Subcutaneous adipose tissue (tissue), 4 donors: ENCODE measurements around the gene MSI2. TPM values are rescaled to one million over a fixed set of nuclear protein-coding genes. Genes with fewer than 3 reads are reported as not detected.

Experiments used
- total RNA-seq, 4 donors: library from RNA; depleted of rRNA; stranded (reverse); fragments of >200 nt; gene quantifications; one replicate each; pipeline ENCODE4 v1.1.0, GENCODE V29; 2016
- TF ChIP-seq, protein P1 (sequence below): fragments of 450-650 bp; IDR thresholded peaks from one replicate; pipeline ENCODE4 v1.5.1; 2016; ENCODE audit warnings: low read depth, mild to moderate bottlenecking, control low read depth, antibody characterized with exemption, moderate library complexity

Gene MSI2
- total RNA-seq, 4 donors from 2014 or later, result 9.5 to 12.9 (median 10.9) TPM

DNA sequence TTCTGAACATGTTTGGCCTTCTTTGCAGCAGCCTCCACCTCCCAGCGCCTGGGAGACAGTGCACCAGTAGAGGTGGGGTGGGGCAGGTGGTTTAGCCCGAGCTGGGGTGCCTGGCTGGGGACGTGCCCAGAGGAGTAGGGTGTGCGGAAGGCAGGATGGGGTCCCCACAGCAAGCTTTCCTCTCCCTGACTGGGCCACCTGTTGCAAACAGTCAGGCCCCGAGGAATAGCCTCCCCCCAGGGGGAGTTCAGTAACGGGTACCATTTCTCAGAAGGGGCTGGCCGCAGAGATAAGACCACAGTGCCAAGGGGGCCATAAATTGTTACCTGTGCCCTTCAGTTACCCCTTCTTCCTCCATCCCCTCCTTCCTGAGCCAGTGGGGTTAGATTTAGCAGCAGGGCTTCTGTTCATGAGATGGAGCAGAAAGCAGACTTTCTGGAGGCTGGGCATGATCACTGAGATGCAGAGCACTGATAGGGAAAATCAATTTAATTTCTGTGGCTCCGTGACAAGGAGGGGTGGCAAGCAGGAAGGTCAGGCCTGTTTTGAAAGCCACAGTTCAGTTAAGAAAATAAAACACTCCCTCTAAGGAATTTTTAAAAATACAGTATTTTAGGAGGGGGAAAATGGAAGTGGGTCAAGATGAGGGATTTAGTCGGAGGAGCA is 181.9 kb downstream of the MSI2 start:
- TF ChIP-seq, protein P1, sequence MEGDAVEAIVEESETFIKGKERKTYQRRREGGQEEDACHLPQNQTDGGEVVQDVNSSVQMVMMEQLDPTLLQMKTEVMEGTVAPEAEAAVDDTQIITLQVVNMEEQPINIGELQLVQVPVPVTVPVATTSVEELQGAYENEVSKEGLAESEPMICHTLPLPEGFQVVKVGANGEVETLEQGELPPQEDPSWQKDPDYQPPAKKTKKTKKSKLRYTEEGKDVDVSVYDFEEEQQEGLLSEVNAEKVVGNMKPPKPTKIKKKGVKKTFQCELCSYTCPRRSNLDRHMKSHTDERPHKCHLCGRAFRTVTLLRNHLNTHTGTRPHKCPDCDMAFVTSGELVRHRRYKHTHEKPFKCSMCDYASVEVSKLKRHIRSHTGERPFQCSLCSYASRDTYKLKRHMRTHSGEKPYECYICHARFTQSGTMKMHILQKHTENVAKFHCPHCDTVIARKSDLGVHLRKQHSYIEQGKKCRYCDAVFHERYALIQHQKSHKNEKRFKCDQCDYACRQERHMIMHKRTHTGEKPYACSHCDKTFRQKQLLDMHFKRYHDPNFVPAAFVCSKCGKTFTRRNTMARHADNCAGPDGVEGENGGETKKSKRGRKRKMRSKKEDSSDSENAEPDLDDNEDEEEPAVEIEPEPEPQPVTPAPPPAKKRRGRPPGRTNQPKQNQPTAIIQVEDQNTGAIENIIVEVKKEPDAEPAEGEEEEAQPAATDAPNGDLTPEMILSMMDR, result no peak

DNA sequence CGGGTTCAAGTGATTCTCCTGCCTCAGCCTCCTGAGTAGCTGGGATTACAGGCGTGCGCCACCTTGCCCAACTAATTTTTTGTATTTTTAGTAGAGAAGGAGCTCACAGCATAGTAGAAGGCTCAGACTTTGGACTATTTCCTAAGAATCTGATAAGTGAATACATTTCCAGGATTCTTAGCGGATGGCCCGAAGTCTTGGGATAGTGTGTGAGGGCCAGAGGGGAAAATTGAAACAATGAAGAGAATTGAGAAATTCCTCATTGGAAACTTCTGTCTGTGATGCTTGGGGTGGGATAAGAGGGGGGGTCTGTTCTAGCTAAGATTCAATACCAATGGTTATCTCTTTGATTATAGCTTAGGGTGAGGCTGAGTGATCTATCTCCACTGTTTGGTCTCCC is 183.3 kb downstream of the MSI2 start:
- TF ChIP-seq, protein P1, result no peak

DNA sequence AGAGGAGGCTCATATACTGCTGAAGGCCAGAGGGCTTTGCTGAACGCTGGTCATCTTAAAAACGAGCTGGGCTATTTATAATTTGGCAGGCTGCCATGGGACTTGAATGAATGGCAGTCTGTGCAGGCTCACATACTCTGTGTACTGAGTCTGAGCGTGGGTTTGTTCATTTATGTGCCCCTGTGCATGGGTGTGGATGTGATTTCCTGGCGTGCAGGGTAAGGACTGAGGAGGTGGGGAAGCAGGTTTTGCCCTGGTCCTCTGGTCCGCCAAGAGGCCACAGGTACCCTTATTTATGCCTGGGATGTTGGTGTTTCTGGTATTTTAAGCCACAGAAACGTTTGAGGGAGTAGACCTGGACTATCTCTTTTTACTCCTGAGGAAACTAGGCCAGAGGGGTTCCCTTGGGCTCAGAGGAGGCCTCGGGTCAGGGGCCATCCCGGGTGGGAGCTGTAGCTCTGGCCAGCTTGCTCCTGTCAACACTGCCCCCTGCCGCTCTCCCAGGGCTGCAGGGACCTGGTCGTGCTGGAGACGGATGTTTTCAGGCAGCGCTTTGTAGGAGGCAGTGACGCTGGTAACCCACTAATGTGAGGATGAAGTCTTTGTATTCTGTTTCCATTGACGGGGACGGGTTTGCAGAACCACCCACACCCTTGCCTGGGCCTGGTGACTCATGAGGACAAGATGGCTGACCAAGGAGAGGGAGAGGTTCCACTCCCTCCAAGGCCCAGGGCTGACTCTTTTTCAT is 184.4 kb downstream of the MSI2 start:
- TF ChIP-seq, protein P1, result no peak

DNA sequence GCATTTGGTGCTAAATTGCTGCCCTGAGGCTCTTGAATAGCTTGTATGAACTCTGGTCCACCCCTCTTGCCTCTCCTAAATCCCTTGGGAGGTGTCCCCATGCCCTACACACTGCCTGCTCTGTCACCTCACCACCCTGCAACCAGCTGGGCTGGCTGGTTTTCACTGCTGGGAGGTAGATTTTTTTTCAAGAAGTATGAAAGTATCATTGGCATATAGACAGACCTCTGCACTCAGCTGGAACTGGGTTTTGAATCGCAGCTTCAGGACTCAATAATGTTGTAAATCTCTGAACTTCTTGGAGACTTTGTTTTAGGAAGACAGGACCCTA is 184.9 kb downstream of the MSI2 start:
- TF ChIP-seq, protein P1, result no peak

DNA sequence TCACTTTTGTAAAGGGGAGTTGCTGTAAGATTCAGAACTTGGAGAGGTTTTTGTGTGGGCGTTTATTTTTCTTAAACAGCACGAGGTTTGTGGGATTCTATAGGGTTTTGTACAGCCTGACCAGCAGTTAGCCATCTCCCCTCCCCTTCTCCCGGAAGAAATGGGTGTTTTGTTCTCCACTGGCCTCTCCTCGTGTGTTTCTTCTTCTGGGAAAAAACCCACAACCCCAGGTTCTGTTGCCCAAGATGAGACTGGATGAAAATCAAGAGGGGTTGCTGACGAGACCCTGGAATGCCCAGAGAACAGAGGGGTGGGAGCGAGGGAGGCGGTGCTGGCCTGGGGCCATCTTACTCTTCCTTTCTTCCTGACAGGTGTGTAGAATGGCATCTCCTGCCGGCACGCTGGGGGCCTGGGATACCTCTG is 186.1 kb downstream of the MSI2 start:
- TF ChIP-seq, protein P1, result no peak

DNA sequence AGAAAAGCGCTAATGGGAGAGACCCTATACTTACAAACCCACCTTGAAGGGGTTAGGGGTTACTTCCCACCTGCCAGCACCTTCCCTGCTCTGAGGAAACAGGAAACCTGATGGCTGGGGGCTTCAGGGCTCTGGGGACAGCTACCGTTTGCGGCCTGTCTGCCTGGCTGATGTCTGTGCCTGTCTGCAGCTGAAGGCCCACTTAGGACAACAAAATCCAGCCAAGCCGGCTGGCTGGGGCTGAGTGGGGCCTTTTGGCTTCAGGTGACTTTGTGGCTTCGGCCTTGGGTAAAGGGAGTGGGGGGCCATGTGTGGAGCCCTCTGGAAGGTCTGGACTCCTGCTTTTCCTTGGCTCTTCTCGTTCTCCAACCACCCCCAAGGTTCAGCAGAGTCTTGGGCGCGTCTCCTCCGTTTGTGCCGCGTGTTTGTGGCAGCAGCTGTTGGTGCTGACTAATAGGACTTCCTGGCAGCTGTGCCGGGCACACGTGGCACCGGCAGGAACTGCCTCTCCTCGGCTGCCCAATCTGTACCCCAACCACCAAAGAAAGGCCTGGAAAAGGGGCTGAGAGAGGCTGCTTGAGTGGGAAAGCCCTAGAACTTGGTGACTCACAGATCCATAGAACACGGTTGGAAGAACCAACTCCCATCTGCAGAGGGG is 186.7 kb downstream of the MSI2 start:
- TF ChIP-seq, protein P1, result no peak

DNA sequence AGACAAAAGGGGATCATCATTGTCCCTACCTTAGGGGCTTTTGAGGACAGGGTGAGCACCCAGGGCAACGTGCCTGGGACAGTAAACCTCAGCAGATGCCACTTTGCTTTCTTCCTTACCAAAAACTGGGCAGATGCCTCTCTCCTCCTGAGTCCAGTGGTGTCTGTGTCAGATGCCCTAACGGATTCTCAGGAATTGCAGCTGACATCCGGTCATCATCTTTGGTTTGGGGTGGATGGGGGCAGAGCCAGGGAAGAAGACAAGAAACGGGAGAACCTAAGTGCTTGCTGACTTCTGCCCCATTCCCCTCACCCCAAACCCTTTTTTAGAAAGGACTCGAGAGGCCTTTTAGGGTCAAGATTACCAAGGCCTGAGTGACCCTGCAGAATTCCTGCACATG is 187.5 kb downstream of the MSI2 start:
- TF ChIP-seq, protein P1, result no peak
